ENCODE results near the gene CDK5RAP3.

The CDK5RAP3 gene

DNA sequence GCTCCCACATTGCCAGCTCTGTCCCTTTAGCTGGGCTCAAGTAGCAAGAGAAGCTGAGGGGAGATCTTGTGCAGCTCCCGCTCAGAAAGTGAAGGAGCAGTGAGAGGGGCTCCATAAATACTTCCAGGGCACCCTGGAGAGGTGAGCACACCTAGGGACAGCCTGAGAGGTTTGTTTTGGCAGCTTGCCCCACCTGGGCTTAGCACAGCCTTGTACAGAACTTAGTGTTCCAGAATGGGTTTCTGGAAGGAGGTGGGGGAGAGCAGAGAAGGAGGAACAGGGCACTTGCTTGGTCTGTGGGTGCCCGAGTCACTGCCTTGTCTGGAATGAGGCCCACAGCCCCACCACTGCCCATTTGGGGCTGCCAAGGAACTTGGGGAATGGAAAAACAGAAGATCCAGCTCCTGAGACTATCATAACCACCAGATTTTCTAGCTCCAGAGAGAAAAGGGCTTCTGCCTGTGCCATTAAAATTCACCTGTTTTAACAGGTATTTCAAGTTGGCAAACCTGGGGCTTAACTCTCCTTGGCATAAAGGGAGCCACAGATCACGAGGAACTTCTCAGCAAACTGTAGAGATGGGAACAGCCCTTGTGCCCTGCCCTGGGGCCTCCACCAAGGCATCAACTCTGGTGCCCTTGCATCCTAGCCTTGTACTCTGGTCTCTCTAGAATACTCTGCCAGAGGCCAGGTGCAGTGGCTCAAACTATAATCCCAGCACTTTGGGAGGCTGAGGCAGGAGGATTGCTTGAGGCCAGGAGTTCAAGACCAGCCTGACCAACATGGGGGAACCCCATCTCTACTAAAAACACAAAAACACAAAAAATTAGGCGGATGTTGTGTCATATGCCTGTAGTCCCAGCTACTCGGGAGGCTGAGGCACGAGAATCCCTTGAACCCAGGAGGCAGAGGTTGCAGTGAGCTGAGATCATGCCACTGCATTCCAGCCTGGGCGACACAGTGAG lies 15.1 kb upstream of the CDK5RAP3 start:
- DNase-seq (ENCODE audit: low read depth) = peak; percentile 34
- no peak for TF ChIP-seq CTCF (conservative IDR thresholded peaks at IDR 0.05; ENCODE audit: low read depth, low read length)
- H3K4me3 ChIP-seq (ENCODE audit: low read depth, low read length) = no peak overlapping the region

DNA sequence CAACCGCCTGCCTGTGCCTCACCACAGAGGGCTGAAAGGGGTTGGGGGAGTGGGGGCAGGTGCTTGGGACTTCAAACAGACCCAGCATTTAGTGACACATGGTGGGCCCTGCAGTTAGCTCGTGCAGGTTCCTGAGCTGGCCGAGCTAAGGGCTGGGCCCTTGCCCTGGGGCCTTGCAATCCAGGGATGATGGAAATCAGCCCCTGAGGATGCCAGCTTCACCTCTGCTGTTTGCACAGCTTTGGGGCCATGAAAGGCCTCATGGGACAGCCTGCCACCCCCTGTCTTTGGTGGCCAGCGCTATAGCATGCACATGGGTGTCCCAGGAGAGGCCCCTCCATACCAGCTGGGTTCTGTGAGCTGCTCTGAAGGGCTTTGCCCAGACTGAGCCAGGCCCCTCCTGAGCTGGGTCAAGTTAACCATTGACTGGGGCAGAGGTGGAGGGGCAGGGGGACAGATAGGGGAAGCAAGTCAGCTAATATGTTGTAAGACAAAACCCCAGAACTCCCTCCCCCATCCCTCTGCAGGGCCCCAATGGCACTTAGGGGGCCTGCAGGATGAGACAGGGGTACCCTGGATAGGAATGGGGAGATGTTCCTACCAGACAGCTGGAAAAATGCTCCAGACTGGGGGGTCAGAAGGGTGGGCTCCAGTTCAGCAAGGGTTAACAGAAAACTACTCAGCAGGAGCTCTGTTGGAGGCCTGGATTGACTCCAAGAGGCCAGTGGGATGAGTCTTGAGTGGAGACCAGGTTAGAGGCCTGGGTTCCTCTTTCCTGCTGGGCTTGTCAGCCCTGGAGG lies 13.9 kb upstream of the CDK5RAP3 start:
- TF ChIP-seq CTCF (conservative IDR thresholded peaks at IDR 0.05; ENCODE audit: low read depth, low read length) = no peak
- H3K4me3 ChIP-seq (ENCODE audit: low read depth, low read length) = no peak overlapping the region
- peak; percentile 50 for DNase-seq (ENCODE audit: low read depth)

GRCh38 chr17:47957591-47958490 lies 13.1 kb upstream of the CDK5RAP3 start, which contains the start of gene PRR15L:
PRR15L (minus strand) TSS chr17:47957883; CDS start chr17:47953234, 4,649 bp downstream.
- no peak for TF ChIP-seq CTCF (conservative IDR thresholded peaks at IDR 0.05; ENCODE audit: low read depth, low read length)
- H3K4me3 ChIP-seq (ENCODE audit: low read depth, low read length) = no peak within 1 kb of the TSS
- no peak for DNase-seq (ENCODE audit: low read depth)

DNA sequence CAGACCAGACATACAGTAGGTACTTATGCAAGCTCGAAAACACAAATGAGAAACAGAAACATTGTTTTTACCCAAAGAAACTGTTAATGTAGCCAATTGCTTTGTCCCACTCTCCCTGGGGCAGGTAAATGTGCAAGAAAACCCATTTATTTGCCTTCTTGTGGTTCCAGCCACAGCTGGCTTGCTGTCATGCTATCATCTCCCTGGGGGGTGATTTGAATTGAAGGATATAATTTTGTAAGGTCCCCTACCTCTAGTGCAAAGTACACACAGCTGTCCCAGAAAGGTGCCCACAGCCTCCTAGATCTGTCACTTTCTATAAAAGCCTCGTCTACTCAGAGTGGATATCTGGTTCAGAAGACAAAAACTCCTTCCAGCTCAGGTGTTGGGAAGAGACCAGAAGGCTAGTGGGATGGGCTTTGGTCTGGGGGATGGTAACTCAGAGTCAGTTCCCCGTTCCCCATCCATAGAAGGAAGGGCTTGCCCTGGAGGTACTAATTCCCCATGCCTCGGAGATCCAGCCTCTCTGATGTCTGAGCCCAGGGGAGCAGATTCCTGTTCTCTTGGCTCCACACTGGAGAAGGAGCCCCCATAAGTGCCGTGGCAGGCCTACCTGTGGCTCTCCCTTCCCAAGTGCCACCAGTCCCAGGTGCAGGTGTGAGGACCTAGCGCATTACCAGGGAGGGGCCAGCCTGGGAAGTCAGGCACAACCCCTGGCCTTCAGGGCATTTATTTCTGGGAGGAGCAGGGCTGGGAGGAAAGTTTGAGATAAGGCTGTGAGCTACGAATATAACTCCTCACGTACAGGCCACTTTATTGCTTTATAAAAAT lies 10.9 kb upstream of the CDK5RAP3 start:
- no peak for TF ChIP-seq CTCF (conservative IDR thresholded peaks at IDR 0.05; ENCODE audit: low read depth, low read length)
- DNase-seq (ENCODE audit: low read depth) = no peak
- no peak overlapping the region for H3K4me3 ChIP-seq (ENCODE audit: low read depth, low read length)

GRCh38 chr17:47961406-47961805 lies 9.5 kb upstream of the CDK5RAP3 start:
- DNase-seq (ENCODE audit: low read depth) = no peak
- no peak overlapping the region for H3K4me3 ChIP-seq (ENCODE audit: low read depth, low read length)
- no peak for TF ChIP-seq CTCF (conservative IDR thresholded peaks at IDR 0.05; ENCODE audit: low read depth, low read length)

GRCh38 chr17:47962901-47963300 lies 8.0 kb upstream of the CDK5RAP3 start:
- no peak overlapping the region for H3K4me3 ChIP-seq (ENCODE audit: low read depth, low read length)
- DNase-seq (ENCODE audit: low read depth) = no peak
- TF ChIP-seq CTCF (conservative IDR thresholded peaks at IDR 0.05; ENCODE audit: low read depth, low read length) = no peak

Measured in choroid plexus epithelial cell (primary cell).